IMR-90 (cell line): ENCODE data around the gene HOXD3.

Experiments used
- BHLHE40 ChIP-seq: fragments of 150-350 bp; IDR thresholded peaks from 2 replicates; pipeline ENCODE4 v1.6.1; 2016; ENCODE audit warnings: mild to moderate bottlenecking, low read depth, low read length
- POLR2A ChIP-seq: IDR thresholded peaks from 2 replicates; pipeline ENCODE4 v1.6.1; 2012; ENCODE audit warnings: mild to moderate bottlenecking, low read depth, low read length
- RCOR1 ChIP-seq: IDR thresholded peaks from 2 replicates; pipeline ENCODE4 v1.6.1; 2012; ENCODE audit warnings: mild to moderate bottlenecking, low read length, improper control_type of control experiment; ENCODE audit not compliant: insufficient replicate concordance
- TF ChIP-seq, protein P1 (sequence below): conservative IDR thresholded peaks from 2 replicates; pipeline ENCODE4 v1.5.1; 2012; ENCODE audit warnings: mild to moderate bottlenecking, low read depth, low read length, improper control_type of control experiment

DNA sequence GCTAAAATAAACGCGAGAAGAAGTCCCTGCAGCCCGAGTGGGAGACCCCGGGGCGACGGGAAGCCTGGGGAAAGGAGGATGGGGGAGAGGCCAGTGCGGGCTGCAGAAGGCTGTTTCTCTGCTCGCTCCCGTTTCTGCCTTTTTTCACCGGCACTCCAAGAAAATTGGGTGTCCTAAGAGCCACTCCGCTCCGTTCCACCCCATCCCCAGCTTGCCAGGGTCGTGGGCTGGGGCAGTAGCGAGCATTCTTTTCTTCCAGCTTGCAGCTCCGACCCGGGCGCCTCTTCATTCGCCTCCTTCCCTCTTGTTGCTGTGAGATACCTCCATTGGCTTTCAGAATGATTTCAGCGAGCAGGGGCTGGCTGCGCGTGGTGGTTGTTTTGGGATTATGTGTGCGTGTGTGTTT, 1.1 kb downstream of the HOXD3 start:
- TF ChIP-seq, protein P1, sequence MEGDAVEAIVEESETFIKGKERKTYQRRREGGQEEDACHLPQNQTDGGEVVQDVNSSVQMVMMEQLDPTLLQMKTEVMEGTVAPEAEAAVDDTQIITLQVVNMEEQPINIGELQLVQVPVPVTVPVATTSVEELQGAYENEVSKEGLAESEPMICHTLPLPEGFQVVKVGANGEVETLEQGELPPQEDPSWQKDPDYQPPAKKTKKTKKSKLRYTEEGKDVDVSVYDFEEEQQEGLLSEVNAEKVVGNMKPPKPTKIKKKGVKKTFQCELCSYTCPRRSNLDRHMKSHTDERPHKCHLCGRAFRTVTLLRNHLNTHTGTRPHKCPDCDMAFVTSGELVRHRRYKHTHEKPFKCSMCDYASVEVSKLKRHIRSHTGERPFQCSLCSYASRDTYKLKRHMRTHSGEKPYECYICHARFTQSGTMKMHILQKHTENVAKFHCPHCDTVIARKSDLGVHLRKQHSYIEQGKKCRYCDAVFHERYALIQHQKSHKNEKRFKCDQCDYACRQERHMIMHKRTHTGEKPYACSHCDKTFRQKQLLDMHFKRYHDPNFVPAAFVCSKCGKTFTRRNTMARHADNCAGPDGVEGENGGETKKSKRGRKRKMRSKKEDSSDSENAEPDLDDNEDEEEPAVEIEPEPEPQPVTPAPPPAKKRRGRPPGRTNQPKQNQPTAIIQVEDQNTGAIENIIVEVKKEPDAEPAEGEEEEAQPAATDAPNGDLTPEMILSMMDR: no peak
- TF ChIP-seq RCOR1 (no peak), BHLHE40 (no peak), POLR2A (no peak)
